KMS-11 (cell line): Measurements from ENCODE around the gene CRYGB.

ENCODE experiments used
- H2AFZ ChIP-seq: fragments of 200-600 bp; sonication (generic); 2 replicates; pipeline ENCODE4 v1.6.1; 2016; ENCODE audit warnings: antibody characterized with exemption, mixed run types, low read depth
- H3K27ac ChIP-seq: fragments of 200-600 bp; sonication (generic); 2 replicates; pipeline ENCODE4 v1.6.1; 2016; ENCODE audit warnings: mild to moderate bottlenecking, mixed run types
- H3K27me3 ChIP-seq: fragments of 200-600 bp; sonication (generic); 2 replicates; pipeline ENCODE4 v1.6.1; 2017; ENCODE audit warnings: mild to moderate bottlenecking, low read depth, mixed run types, moderate library complexity; ENCODE audit not compliant: insufficient read depth
- H3K36me3 ChIP-seq: fragments of 200-600 bp; sonication (generic); 2 replicates; pipeline ENCODE4 v1.6.1; 2017; ENCODE audit warnings: mild to moderate bottlenecking, mixed run types; ENCODE audit not compliant: insufficient read depth
- H3K4me1 ChIP-seq: fragments of 200-600 bp; sonication (generic); 2 replicates; pipeline ENCODE4 v1.6.1; 2016; ENCODE audit warnings: mild to moderate bottlenecking, low read depth, mixed run types; ENCODE audit not compliant: poor library complexity, severe bottlenecking
- H3K4me2 ChIP-seq: fragments of 200-600 bp; sonication (generic); 2 replicates; pipeline ENCODE4 v1.7.0; 2016; ENCODE audit warnings: mild to moderate bottlenecking, mixed run types
- H3K4me3 ChIP-seq: fragments of 200-600 bp; sonication (generic); IDR thresholded peaks from 2 replicates; pipeline ENCODE4 v1.6.1; 2017; ENCODE audit warnings: low read depth, low read length, mixed read lengths; ENCODE audit not compliant: insufficient read depth
- H3K79me2 ChIP-seq: fragments of 200-600 bp; sonication (generic); 2 replicates; pipeline ENCODE4 v1.6.1; 2016; ENCODE audit warnings: low read depth, mixed run types; ENCODE audit not compliant: insufficient read depth
- H3K9ac ChIP-seq: fragments of 200-600 bp; sonication (generic); 2 replicates; pipeline ENCODE4 v1.6.1; 2016; ENCODE audit warnings: mild to moderate bottlenecking, mixed run types
- H4K20me1 ChIP-seq: fragments of 200-600 bp; sonication (generic); 2 replicates; pipeline ENCODE4 v1.6.1; 2016; ENCODE audit warnings: mild to moderate bottlenecking, mixed run types; ENCODE audit not compliant: insufficient read depth
- CTCF ChIP-seq: fragments of 200-600 bp; sonication (generic); conservative IDR thresholded peaks from 2 replicates; pipeline ENCODE4 v1.6.1; 2017; ENCODE audit warnings: low read depth, mild to moderate bottlenecking, antibody characterized with exemption, low read length, moderate library complexity, mixed read lengths

Gene CRYGB

GRCh38 chr2:208189069-208189809, 43.3 kb upstream of the CRYGB start:
- TF ChIP-seq CTCF: no peak
- H2AFZ ChIP-seq: no peak overlapping the region

GRCh38 chr2:208186893-208187292, 40.9 kb upstream of the CRYGB start:
- Histone ChIP-seq H3K4me3 (no peak overlapping the region), H3K27ac (no peak overlapping the region), H4K20me1 (no peaks in the 10 kb centered on the region), H3K9ac (no peak overlapping the region), H3K4me2 (no peak overlapping the region), H3K79me2 (no peaks in the 10 kb centered on the region), H2AFZ (no peak overlapping the region), H3K36me3 (no peaks in the 10 kb centered on the region), H3K4me1 (no peaks in the 10 kb centered on the region), H3K27me3 (no peaks in the 10 kb centered on the region)
- TF ChIP-seq CTCF: no peak

More at GRCh38 chr2:208189069-208189809, 43.3 kb upstream of the CRYGB start:
- Histone ChIP-seq H4K20me1 (no peaks in the 10 kb centered on the region), H3K4me2 (no peak overlapping the region), H3K27me3 (no peaks in the 10 kb centered on the region), H3K4me3 (no peak overlapping the region), H3K4me1 (no peaks in the 10 kb centered on the region), H3K79me2 (no peaks in the 10 kb centered on the region), H3K27ac (no peak overlapping the region), H3K9ac (no peak overlapping the region), H3K36me3 (no peaks in the 10 kb centered on the region)

GRCh38 chr2:208186465-208186864, 40.5 kb upstream of the CRYGB start:
- Histone ChIP-seq H3K36me3 (no peaks in the 10 kb centered on the region), H2AFZ (no peak overlapping the region), H4K20me1 (no peaks in the 10 kb centered on the region), H3K9ac (no peak overlapping the region), H3K27ac (no peak overlapping the region), H3K79me2 (no peaks in the 10 kb centered on the region), H3K4me1 (no peaks in the 10 kb centered on the region), H3K27me3 (no peaks in the 10 kb centered on the region), H3K4me2 (no peak overlapping the region), H3K4me3 (no peak overlapping the region)
- TF ChIP-seq CTCF: no peak

GRCh38 chr2:208183972-208184705, 38.2 kb upstream of the CRYGB start:
- Histone ChIP-seq H3K4me3 (no peak overlapping the region), H3K4me2 (no peak overlapping the region), H3K4me1 (no peaks in the 10 kb centered on the region), H3K27ac (no peak overlapping the region), H2AFZ (no peak overlapping the region), H4K20me1 (no peaks in the 10 kb centered on the region), H3K79me2 (no peaks in the 10 kb centered on the region), H3K27me3 (no peaks in the 10 kb centered on the region), H3K9ac (no peak overlapping the region), H3K36me3 (no peaks in the 10 kb centered on the region)
- TF ChIP-seq CTCF: no peak
